Neuronal stem cell (in vitro differentiated cells): ENCODE measurements around the gene ZACN.
"Not testable (repeated sequence)": the region's sequence is repeated elsewhere in the genome, so short reads cannot be mapped to it uniquely, and the experiment has no call there.

Experiments used
- DNase-seq: peaks from one replicate; pipeline ENCODE4 v3.0.0-alpha.2; 2013; ENCODE audit warnings: low spot score
- H2AFZ ChIP-seq: one replicate; pipeline ENCODE4 v1.6.1; 2013; ENCODE audit warnings: mild to moderate bottlenecking, low read length, inconsistent platforms
- H2AK5ac ChIP-seq: 2 replicates; pipeline ENCODE4 v1.6.1; 2013; ENCODE audit warnings: low read depth, mild to moderate bottlenecking, inconsistent platforms, low read length, moderate library complexity, mixed read lengths
- H2BK120ac ChIP-seq: 2 replicates; pipeline ENCODE4 v1.6.1; 2013; ENCODE audit warnings: low read depth, mild to moderate bottlenecking, inconsistent platforms, low read length, moderate library complexity, mixed read lengths
- H2BK12ac ChIP-seq: one replicate; pipeline ENCODE4 v1.6.1; 2013; ENCODE audit warnings: low read length, inconsistent platforms
- H2BK15ac ChIP-seq: 2 replicates; pipeline ENCODE4 v1.6.1; 2013; ENCODE audit warnings: mild to moderate bottlenecking, low read length, inconsistent platforms, mixed read lengths
- H2BK5ac ChIP-seq: one replicate; pipeline ENCODE4 v1.6.1; 2013; ENCODE audit warnings: inconsistent platforms, mild to moderate bottlenecking, low read length, moderate library complexity
- H3K14ac ChIP-seq: one replicate; pipeline ENCODE4 v1.6.1; 2013; ENCODE audit warnings: low read length, inconsistent platforms
- H3K18ac ChIP-seq: 2 replicates; pipeline ENCODE4 v1.6.1; 2013; ENCODE audit warnings: low read length, inconsistent platforms
- H3K23ac ChIP-seq: 2 replicates; pipeline ENCODE4 v1.6.1; 2013; ENCODE audit warnings: low read depth, mild to moderate bottlenecking, mixed read lengths, low read length, inconsistent platforms; ENCODE audit not compliant: poor library complexity
- H3K27ac ChIP-seq: replicated peaks from 3 replicates; pipeline ENCODE4 v1.5.1; 2013; ENCODE audit warnings: low read length, inconsistent platforms
- H3K27me3 ChIP-seq, 3 experiments: 2 replicates each; pipeline ENCODE4 v1.6.1; 2013; ENCODE audit warnings: low read length in 3 of 3, mild to moderate bottlenecking in 2 of 3, inconsistent platforms in 1 of 3, low read depth in 1 of 3, mixed read lengths in 1 of 3, moderate library complexity in 1 of 3; ENCODE audit not compliant: control insufficient read depth in 3 of 3, insufficient read depth in 3 of 3
- H3K36me3 ChIP-seq, 2 donors: replicated peaks in 1 of 2; 2 replicates each; pipeline ENCODE4 v1.6.1; 2013; ENCODE audit warnings: low read length in 2 of 2; ENCODE audit not compliant: control insufficient read depth in 2 of 2, insufficient read depth in 2 of 2
- H3K4ac ChIP-seq: 2 replicates; pipeline ENCODE4 v1.6.1; 2013; ENCODE audit warnings: inconsistent platforms, mild to moderate bottlenecking, low read length, moderate library complexity
- H3K4me1 ChIP-seq, 2 donors: 1 replicate in 1 of 2; 2 replicates in 1 of 2; pipeline ENCODE4 v1.6.1; 2013; ENCODE audit warnings: low read length in 2 of 2, low read depth in 1 of 2; ENCODE audit not compliant: control insufficient read depth in 2 of 2, insufficient read depth in 1 of 2
- H3K4me2 ChIP-seq: one replicate; pipeline ENCODE4 v1.6.1; 2013; ENCODE audit warnings: mild to moderate bottlenecking, low read length, inconsistent platforms; ENCODE audit not compliant: insufficient read depth, poor library complexity, severe bottlenecking
- H3K4me3 ChIP-seq, 2 donors: 2 replicates each; pipeline ENCODE4 v1.5.1; 2013; ENCODE audit warnings: low read length in 2 of 2, mild to moderate bottlenecking in 2 of 2, inconsistent platforms in 1 of 2, moderate library complexity in 1 of 2
- H3K79me1 ChIP-seq: one replicate; pipeline ENCODE4 v1.6.1; 2013; ENCODE audit warnings: low read depth, mild to moderate bottlenecking, inconsistent platforms, low read length, moderate library complexity
- H3K9ac ChIP-seq: one replicate; pipeline ENCODE4 v1.6.1; 2013; ENCODE audit warnings: mild to moderate bottlenecking, low read depth, low read length, inconsistent platforms; ENCODE audit not compliant: poor library complexity
- H3K9me3 ChIP-seq, 2 donors: replicated peaks in 1 of 2; 2 replicates each; pipeline versions ENCODE3 to v1.6.1; 2013; ENCODE audit warnings: low read length in 2 of 2, mild to moderate bottlenecking in 2 of 2, inconsistent platforms in 1 of 2, low read depth in 1 of 2, mixed read lengths in 1 of 2, moderate library complexity in 1 of 2; ENCODE audit not compliant: control insufficient read depth in 2 of 2, insufficient read depth in 1 of 2
- H4K8ac ChIP-seq: one replicate; pipeline ENCODE4 v1.6.1; 2013; ENCODE audit warnings: low read depth, mild to moderate bottlenecking, inconsistent platforms, low read length, moderate library complexity
- H4K91ac ChIP-seq: one replicate; pipeline ENCODE4 v1.6.1; 2013; ENCODE audit warnings: low read length, low read depth, mild to moderate bottlenecking, inconsistent platforms; ENCODE audit not compliant: poor library complexity
- WGBS, 2 donors: extraction: QIAGEN DNeasy Blood & Tissue Kit; methylation state at CpG; one replicate each; pipeline ENCODE4 v1.1.7; 2013; ENCODE audit warnings: missing lambda C conversion rate in 2 of 2, mixed read lengths in 1 of 2; ENCODE audit not compliant: insufficient read length in 2 of 2, insufficient replicate concordance in 1 of 2; ENCODE audit errors: extremely low coverage in 2 of 2; 5-methylcytosine and 5-hydroxymethylcytosine counted together

The ZACN gene

DNA sequence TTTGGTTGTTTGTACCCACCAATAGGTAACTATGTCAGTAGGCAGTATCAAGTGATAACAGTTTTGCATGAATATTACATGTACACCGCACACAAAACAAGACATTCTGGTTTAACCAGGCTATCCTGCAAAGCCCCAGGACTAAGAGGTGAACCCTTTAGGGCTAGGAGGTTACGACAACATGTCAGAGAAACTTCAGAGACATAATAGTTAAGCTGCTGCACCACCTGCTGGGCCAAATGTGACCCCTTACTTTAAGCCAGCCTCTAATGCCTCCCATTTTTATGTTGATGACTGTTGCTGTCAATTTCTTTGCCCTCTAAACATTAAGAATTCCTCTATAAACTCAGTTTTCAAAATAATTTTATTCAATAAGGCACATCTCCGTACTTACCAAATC is 22.1 kb upstream of the ZACN start:
- Histone ChIP-seq H2BK15ac (no peak overlapping the region), H3K23ac (no peak overlapping the region), H4K8ac (no peak overlapping the region), H3K79me1 (no peaks in the 10 kb centered on the region), H3K4ac (no peak overlapping the region), H3K14ac (no peak overlapping the region), H2BK120ac (no peak overlapping the region), H3K4me1 (no peaks in the 10 kb centered on the region), H2AK5ac (no peak overlapping the region), H3K36me3 (peaks cover 39 to 93% of the 10 kb centered on the region in 2 donors), H3K4me2 (no peak overlapping the region), H3K27ac (no peak overlapping the region), H3K9ac (no peak overlapping the region), H3K9me3 (no peaks in the 10 kb centered on the region), H3K4me3 (no peak overlapping the region), H3K27me3 (no peaks in the 10 kb centered on the region), H2BK5ac (no peak overlapping the region), H2AFZ (no peak overlapping the region), H2BK12ac (no peak overlapping the region), H4K91ac (no peak overlapping the region), H3K18ac (no peak overlapping the region)
- WGBS, 2 donors: no CpG with 5 or more reads among the region's 3 CpGs
- DNase-seq: no peak

DNA sequence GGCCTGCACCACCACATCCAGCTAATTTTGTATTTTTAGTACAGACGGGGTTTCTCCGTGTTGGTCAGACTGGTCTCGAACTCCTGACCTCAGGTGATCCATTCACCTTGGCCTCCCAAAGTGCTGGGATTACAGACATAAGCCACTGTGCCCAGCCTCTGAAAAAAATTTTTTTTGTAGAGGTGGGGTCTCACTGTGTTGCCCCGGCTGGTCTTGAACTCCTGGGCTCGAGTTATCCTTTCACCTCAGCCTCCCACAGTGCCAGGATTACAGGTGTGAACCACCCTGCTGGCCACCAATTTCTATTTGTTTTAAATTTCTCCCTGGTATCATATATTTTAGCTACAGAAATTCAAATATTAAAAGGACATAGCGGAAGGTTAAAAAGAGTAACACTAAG is 20.7 kb upstream of the ZACN start:
- WGBS, 2 donors: no CpG with 5 or more reads among the region's 6 CpGs
- H2BK5ac ChIP-seq: not testable (repeated sequence)

DNA sequence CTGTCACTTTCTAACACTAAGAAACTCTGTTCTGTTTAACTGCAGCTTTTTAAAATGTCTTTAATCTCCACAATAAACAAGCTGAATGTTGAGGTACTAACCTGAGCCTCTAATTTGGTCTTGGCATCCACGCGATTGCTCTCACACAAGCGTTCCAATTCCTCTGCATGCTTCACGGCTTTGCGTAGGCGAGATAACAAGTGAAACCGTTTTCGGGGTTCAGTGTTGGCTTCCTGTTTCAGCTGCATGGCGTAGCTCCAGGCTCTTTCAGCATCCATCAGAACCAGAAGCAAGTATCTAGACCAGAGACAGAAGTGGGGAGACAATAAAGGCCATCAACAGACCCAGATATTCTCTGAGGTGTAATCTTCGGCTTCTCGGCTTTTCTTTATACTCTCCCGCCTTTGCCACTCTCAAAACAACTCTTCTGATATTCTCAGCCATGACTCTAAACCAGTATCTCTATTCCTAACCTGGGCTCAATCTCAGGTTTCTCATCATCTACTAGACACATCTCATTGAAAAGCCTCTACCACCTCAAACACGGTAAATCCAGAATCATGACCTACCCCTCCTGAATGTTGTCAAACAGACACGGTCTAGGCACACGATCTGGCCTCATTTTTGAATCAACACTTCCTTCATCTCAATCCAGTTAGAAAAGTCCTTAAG is 15.0 kb upstream of the ZACN start:
- H2BK15ac ChIP-seq: no peak overlapping the region
- H2BK12ac ChIP-seq: no peak overlapping the region
- H2AFZ ChIP-seq: no peak overlapping the region
- no CpG with 5 or more reads among the region's 15 CpGs for WGBS, 2 donors
- no peak overlapping the region for H3K27ac ChIP-seq
- H3K4ac ChIP-seq: no peak overlapping the region
- no peaks in the 10 kb centered on the region for H3K9me3 ChIP-seq
- DNase-seq: no peak
- H4K91ac ChIP-seq: no peak overlapping the region
- H3K14ac ChIP-seq: no peak overlapping the region
- no peaks in the 10 kb centered on the region for H3K4me1 ChIP-seq
- no peak overlapping the region for H2BK5ac ChIP-seq
- no peak overlapping the region for H3K18ac ChIP-seq
- H3K9ac ChIP-seq: no peak overlapping the region
- no peak overlapping the region for H3K4me2 ChIP-seq
- H3K27me3 ChIP-seq: no peaks in the 10 kb centered on the region
- H2BK120ac ChIP-seq: no peak overlapping the region
- H3K23ac ChIP-seq: no peak overlapping the region
- no peak overlapping the region for H4K8ac ChIP-seq
- H3K4me3 ChIP-seq: no peak overlapping the region
- H3K36me3 ChIP-seq: peaks cover 38 to 92% of the 10 kb centered on the region in 2 donors
- peaks cover 4% of the 10 kb centered on the region for H3K79me1 ChIP-seq
- no peak overlapping the region for H2AK5ac ChIP-seq

More for the DNA sequence above, 20.7 kb upstream of the ZACN start:
- not testable (repeated sequence) for H3K4ac ChIP-seq, H3K9ac ChIP-seq, H3K4me1 ChIP-seq, DNase-seq, H3K9me3 ChIP-seq, H3K23ac ChIP-seq, H2AK5ac ChIP-seq, H4K8ac ChIP-seq, H3K4me2 ChIP-seq, H3K27ac ChIP-seq, H3K27me3 ChIP-seq, H3K18ac ChIP-seq, H3K4me3 ChIP-seq, H3K14ac ChIP-seq, H2AFZ ChIP-seq, H2BK120ac ChIP-seq, H2BK15ac ChIP-seq, H2BK12ac ChIP-seq, H4K91ac ChIP-seq, H3K79me1 ChIP-seq
- H3K36me3 ChIP-seq: peaks cover 41 to 93% of the 10 kb centered on the region in 2 donors

DNA sequence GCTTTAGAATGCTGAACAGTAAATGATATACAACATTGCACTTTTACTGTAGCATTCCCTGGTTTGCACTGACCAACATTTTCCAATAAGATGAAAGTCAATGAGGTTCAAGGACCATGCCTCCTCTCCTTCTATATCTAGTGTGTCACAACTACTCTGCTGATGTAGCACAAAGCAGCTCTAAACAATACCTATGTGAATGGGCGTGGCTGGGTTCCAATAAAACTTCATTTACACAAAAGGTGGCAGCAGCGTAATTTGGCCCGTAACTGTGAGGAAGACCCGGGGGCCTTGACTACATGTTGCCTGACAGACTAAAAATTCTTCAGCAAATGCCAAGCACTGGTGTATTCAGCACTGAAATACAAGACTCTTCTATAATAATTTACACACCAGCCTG is 13.2 kb upstream of the ZACN start:
- H3K23ac ChIP-seq: no peak overlapping the region
- peaks cover 33 to 80% of the 10 kb centered on the region in 2 donors for H3K36me3 ChIP-seq
- no peak overlapping the region for H3K27ac ChIP-seq
- no peak overlapping the region for H2BK12ac ChIP-seq
- no peak overlapping the region for H4K8ac ChIP-seq
- H2BK120ac ChIP-seq: no peak overlapping the region
- H3K79me1 ChIP-seq: peaks cover 7% of the 10 kb centered on the region
- DNase-seq: no peak
- H3K4me2 ChIP-seq: no peak overlapping the region
- no peak overlapping the region for H3K4ac ChIP-seq
- H3K9me3 ChIP-seq: no peaks in the 10 kb centered on the region
- H2BK5ac ChIP-seq: no peak overlapping the region
- H2AK5ac ChIP-seq: no peak overlapping the region
- H2BK15ac ChIP-seq: no peak overlapping the region
- H2AFZ ChIP-seq: no peak overlapping the region
- no peak overlapping the region for H3K9ac ChIP-seq
- H3K4me1 ChIP-seq: peaks cover 0 to 3% of the 10 kb centered on the region in 2 donors
- no peak overlapping the region for H4K91ac ChIP-seq
- H3K14ac ChIP-seq: no peak overlapping the region
- H3K27me3 ChIP-seq: no peaks in the 10 kb centered on the region
- no CpG with 5 or more reads among the region's 4 CpGs for WGBS, 2 donors
- no peak overlapping the region for H3K18ac ChIP-seq
- no peak overlapping the region for H3K4me3 ChIP-seq
